Measurements from ENCODE around the gene EVL.
A peak's percentile ranks its signal among the peaks of the same experiment; 100 is the strongest.
"Not testable (repeated sequence)": the region's sequence is repeated elsewhere in the genome, so short reads cannot be mapped to it uniquely, and the experiment has no call there.

EVL gene

GRCh38 chr14:100065111-100065871, at the start of gene EVL:
Gene EVL (plus strand): TSS chr14:100065422. CDS start chr14:100065501, 79 bp downstream.
- peak; percentile 83 to 87 for DNase-seq

GRCh38 chr14:100017553-100017952, 47.7 kb upstream of the EVL start:
- no peak for DNase-seq

- no peak for DNase-seq
These were observed 47.2 kb upstream of the EVL start for GRCh38 chr14:100018054-100018453.

- no peak for DNase-seq
These were observed 46.7 kb upstream of the EVL start for GRCh38 chr14:100018482-100018881.

- no peak for DNase-seq
These were observed 46.0 kb upstream of the EVL start for GRCh38 chr14:100019156-100019744.

GRCh38 chr14:100020629-100021028, 44.6 kb upstream of the EVL start:
- DNase-seq: no peak

- no peak for DNase-seq
These were observed 42.3 kb upstream of the EVL start for GRCh38 chr14:100022772-100023451.

GRCh38 chr14:100025111-100025510, 40.1 kb upstream of the EVL start:
- peak in 1 of 2 donors; percentile 27 for DNase-seq

- no peak for DNase-seq
These were observed 37.3 kb upstream of the EVL start for GRCh38 chr14:100027771-100028490.

GRCh38 chr14:100028990-100029677, 36.1 kb upstream of the EVL start:
- DNase-seq: no peak

GRCh38 chr14:100030006-100030405, 35.2 kb upstream of the EVL start:
- DNase-seq: not testable (repeated sequence)

GRCh38 chr14:100030452-100031153, 34.6 kb upstream of the EVL start:
- DNase-seq: no peak

- no peak for DNase-seq
These were observed 33.5 kb upstream of the EVL start for GRCh38 chr14:100031506-100032281.

GRCh38 chr14:100032738-100033137, 32.5 kb upstream of the EVL start:
- no peak for DNase-seq

- DNase-seq: no peak
These were observed 31.7 kb upstream of the EVL start for GRCh38 chr14:100033347-100034075.

- no peak for DNase-seq
These were observed 30.8 kb upstream of the EVL start for GRCh38 chr14:100034468-100034867.

- DNase-seq: no peak
These were observed 30.2 kb upstream of the EVL start for GRCh38 chr14:100034961-100035500.

GRCh38 chr14:100035700-100036099, 29.5 kb upstream of the EVL start:
- no peak for DNase-seq

GRCh38 chr14:100037353-100037752, 27.9 kb upstream of the EVL start:
- no peak for DNase-seq

GRCh38 chr14:100038065-100038464, 27.2 kb upstream of the EVL start:
- DNase-seq: no peak
